Liver (tissue), 9 donors: ENCODE data around the gene GRIN2A. TPM values are rescaled to one million over a fixed set of nuclear protein-coding genes. Genes with fewer than 3 reads are reported as not detected.

Experiments used
- DNase-seq: peaks from one replicate; pipeline ENCODE4 v3.0.0-alpha.2; 2017; ENCODE audit warnings: low spot score
- H3K27ac ChIP-seq, 2 donors: one replicate each; pipeline ENCODE4 v1.7.0; 2013; ENCODE audit warnings: inconsistent platforms in 2 of 2, low read length in 2 of 2, control low read depth in 1 of 2, low read depth in 1 of 2, mild to moderate bottlenecking in 1 of 2
- H3K27me3 ChIP-seq, 4 donors: one replicate each; pipeline versions ENCODE4 v1.6.1 to v1.7.0; 2013; ENCODE audit warnings: low read length in 3 of 4, inconsistent platforms in 1 of 4, mild to moderate bottlenecking in 1 of 4, moderate library complexity in 1 of 4; ENCODE audit not compliant: control insufficient read depth in 4 of 4, insufficient read depth in 4 of 4
- H3K36me3 ChIP-seq, 4 donors: one replicate each; pipeline versions ENCODE4 v1.6.1 to v1.7.0; 2013; ENCODE audit warnings: low read length in 3 of 4, mild to moderate bottlenecking in 3 of 4, low read depth in 1 of 4, moderate library complexity in 1 of 4; ENCODE audit not compliant: control insufficient read depth in 4 of 4, insufficient read depth in 3 of 4
- H3K4me1 ChIP-seq, 4 donors: one replicate each; pipeline versions ENCODE4 v1.6.1 to v1.7.0; 2013; ENCODE audit warnings: low read length in 3 of 4, mild to moderate bottlenecking in 3 of 4, moderate library complexity in 1 of 4; ENCODE audit not compliant: control insufficient read depth in 4 of 4, insufficient read depth in 4 of 4
- H3K4me3 ChIP-seq, 3 donors: one replicate each; pipeline versions ENCODE4 v1.6.1 to v1.7.0; 2013; ENCODE audit warnings: low read length in 3 of 3, control low read depth in 1 of 3, low read depth in 1 of 3, mild to moderate bottlenecking in 1 of 3
- H3K9ac ChIP-seq, 2 donors: one replicate each; pipeline ENCODE4 v1.7.0; 2013; ENCODE audit warnings: low read length in 2 of 2, mild to moderate bottlenecking in 2 of 2, moderate library complexity in 2 of 2, control low read depth in 1 of 2, low read depth in 1 of 2
- H3K9me3 ChIP-seq, 4 donors: one replicate each; pipeline versions ENCODE4 v1.6.1 to v1.7.0; 2013; ENCODE audit warnings: low read length in 3 of 4; ENCODE audit not compliant: control insufficient read depth in 4 of 4
- ATF3 ChIP-seq: IDR thresholded peaks from 2 replicates; pipeline ENCODE4 v1.6.1; 2016; ENCODE audit warnings: antibody characterized with exemption
- CTCF ChIP-seq: fragments of 150-350 bp; IDR thresholded peaks from 2 replicates; pipeline ENCODE4 v1.5.1; 2017; ENCODE audit warnings: improper control_type of control experiment, low read depth, low read length; ENCODE audit not compliant: missing input control
- EGR1 ChIP-seq, 2 donors: IDR thresholded peaks; 2 replicates each; pipeline ENCODE4 v1.6.1; 2016 to 2018; ENCODE audit warnings: antibody characterized with exemption in 2 of 2, low read depth in 2 of 2
- FOXA1 ChIP-seq: IDR thresholded peaks from 2 replicates; pipeline ENCODE4 v1.6.1; 2016; ENCODE audit warnings: antibody characterized with exemption
- FOXA2 ChIP-seq: IDR thresholded peaks from 2 replicates; pipeline ENCODE4 v1.6.1; 2016; ENCODE audit warnings: antibody characterized with exemption
- GABPA ChIP-seq, 2 donors: IDR thresholded peaks in 1 of 2; conservative IDR thresholded peaks in 1 of 2; 2 replicates each; pipeline ENCODE4 v1.6.1; 2016; ENCODE audit warnings: antibody characterized with exemption in 2 of 2, mild to moderate bottlenecking in 1 of 2, moderate library complexity in 1 of 2
- JUND ChIP-seq, 2 donors: IDR thresholded peaks; 2 replicates each; pipeline ENCODE4 v1.6.1; 2016; ENCODE audit warnings: antibody characterized with exemption in 2 of 2
- MAX ChIP-seq: IDR thresholded peaks from 2 replicates; pipeline ENCODE4 v1.6.1; 2016; ENCODE audit warnings: antibody characterized with exemption
- NR2F2 ChIP-seq: IDR thresholded peaks from 2 replicates; pipeline ENCODE4 v1.6.1; 2016; ENCODE audit warnings: antibody characterized with exemption
- RAD21 ChIP-seq, 2 donors: IDR thresholded peaks; 2 replicates each; pipeline ENCODE4 v1.6.1; 2016; ENCODE audit warnings: antibody characterized with exemption in 2 of 2, mild to moderate bottlenecking in 2 of 2
- REST ChIP-seq: IDR thresholded peaks from 2 replicates; pipeline ENCODE4 v1.6.1; 2016; ENCODE audit warnings: antibody characterized with exemption, mild to moderate bottlenecking
- RXRA ChIP-seq, 2 donors: IDR thresholded peaks; 2 replicates each; pipeline ENCODE4 v1.6.1; 2017 to 2018; ENCODE audit warnings: antibody characterized with exemption in 2 of 2, mild to moderate bottlenecking in 1 of 2
- YY1 ChIP-seq: IDR thresholded peaks from 2 replicates; pipeline ENCODE4 v1.6.1; 2016; ENCODE audit warnings: antibody characterized with exemption, mild to moderate bottlenecking
- ZBTB33 ChIP-seq: IDR thresholded peaks from 2 replicates; pipeline ENCODE4 v1.6.1; 2016; ENCODE audit warnings: antibody characterized with exemption
- WGBS: extraction: QIAGEN DNeasy Blood & Tissue Kit; methylation state at CpG from one replicate; pipeline ENCODE4 v1.1.7; 2013; 5-methylcytosine and 5-hydroxymethylcytosine counted together
- polyA plus RNA-seq, 2 donors: library from polyadenylated mRNA; stranded (reverse) in 1 of 2; unstranded in 1 of 2; fragments of 200-250 nt in 1 of 2; fragments of >200 nt in 1 of 2; fragmentation: Nextera tagmentation in 1 of 2; extraction: Ambion mirVana in 1 of 2; gene quantifications; one replicate each; pipeline versions ENCODE4 v1.2.1 to v1.2.3, GENCODE V29; 2013 to 2015
- total RNA-seq, 2 donors: library from RNA; depleted of rRNA; stranded (reverse); fragments of >200 nt; gene quantifications; one replicate each; pipeline ENCODE4 v1.2.3, GENCODE V29; 2014
- donor health status: healthy.
- donor health status: healthy.
- donor health status: healthy.
- donor health status: healthy.
- donor health status: healthy.

Gene GRIN2A
- total and polyA plus RNA-seq, 4 donors, result under 0.01 to 0.08 (median 0.07) TPM; not detected in 1

- TF ChIP-seq REST (no peak), FOXA1 (no peak), RAD21 (IDR thresholded peaks at IDR 0.05) (no peak), ATF3 (no peak), JUND (IDR thresholded peaks at IDR 0.05) (no peak), GABPA (IDR thresholded peaks at IDR 0.05 in 1 of 2, conservative IDR thresholded peaks at IDR 0.05 in 1 of 2) (no peak), YY1 (no peak), NR2F2 (no peak), RXRA (IDR thresholded peaks at IDR 0.05) (no peak), EGR1 (IDR thresholded peaks at IDR 0.05; ENCODE audit: low read depth in 2 of 2) (no peak), FOXA2 (no peak)
Measured at GRCh38 chr16:10130538-10130937, 51.7 kb downstream of the GRIN2A start (continued).

GRCh38 chr16:10128397-10129258 is 53.6 kb downstream of the GRIN2A start:
- H3K27me3 ChIP-seq, result peaks cover 0 to 9% (median 0%) of the 10 kb centered on the region in 4 donors
- WGBS, result 71% methylated on average over 9 of the region's 9 CpGs
- H3K9ac ChIP-seq, result no peak overlapping the region
- no peaks in the 10 kb centered on the region for H3K4me1 ChIP-seq
- TF ChIP-seq RXRA (IDR thresholded peaks at IDR 0.05), result no peak
- no peak for TF ChIP-seq ZBTB33
- no peak for TF ChIP-seq EGR1 (IDR thresholded peaks at IDR 0.05; ENCODE audit: low read depth in 2 of 2)
- TF ChIP-seq GABPA (IDR thresholded peaks at IDR 0.05 in 1 of 2, conservative IDR thresholded peaks at IDR 0.05 in 1 of 2), result no peak
- TF ChIP-seq NR2F2, result no peak
- no peak for TF ChIP-seq RAD21 (IDR thresholded peaks at IDR 0.05)
- no peak for TF ChIP-seq CTCF
- no peak for TF ChIP-seq REST
- no peak for TF ChIP-seq MAX
- TF ChIP-seq ATF3, result no peak
- H3K4me3 ChIP-seq, result no peak overlapping the region
- H3K27ac ChIP-seq, result no peak overlapping the region
- H3K9me3 ChIP-seq, result peaks cover 0 to 2% (median 0%) of the 10 kb centered on the region in 4 donors
- no peaks in the 10 kb centered on the region for H3K36me3 ChIP-seq
- no peak for DNase-seq
